T-helper 17 cell (primary cell): ENCODE measurements around the gene KCNJ12. TPM values are rescaled to one million over a fixed set of nuclear protein-coding genes. Genes with fewer than 3 reads are reported as not detected.
"Not testable (repeated sequence)": the region's sequence is repeated elsewhere in the genome, so short reads cannot be mapped to it uniquely, and the experiment has no call there.

Experiments
- ATAC-seq: fragments of 150-1000 bp; cut with Tn5 transposase; 2 replicates; pipeline ENCODE4 v1.10.0; 2021; ENCODE audit warnings: mild to moderate bottlenecking, moderate library complexity
- DNase-seq, 3 donors: peaks; one replicate each; pipeline versions ENCODE4 v3.0.0 to v3.0.0-alpha.2; 2020 to 2021
- H3K9me3 ChIP-seq: one replicate; pipeline ENCODE4 v1.7.0; 2013; ENCODE audit warnings: low read length, mild to moderate bottlenecking; ENCODE audit not compliant: control insufficient read depth, poor library complexity, severe bottlenecking
- H3K27ac Mint-ChIP-seq: one replicate; pipeline ENCODE4 v1.8.0; 2022; ENCODE audit warnings: mild to moderate bottlenecking, moderate library complexity, mixed read lengths
- H3K27me3 Mint-ChIP-seq: one replicate; pipeline ENCODE4 v1.8.0; 2022; ENCODE audit warnings: mixed read lengths
- H3K36me3 Mint-ChIP-seq: one replicate; pipeline ENCODE4 v1.8.0; 2022; ENCODE audit warnings: low read depth, mixed read lengths
- H3K4me1 Mint-ChIP-seq: one replicate; pipeline ENCODE4 v1.8.0; 2022; ENCODE audit warnings: mild to moderate bottlenecking, mixed read lengths
- H3K4me3 Mint-ChIP-seq: one replicate; pipeline ENCODE4 v1.8.0; 2022; ENCODE audit warnings: mild to moderate bottlenecking, moderate library complexity, mixed read lengths
- total RNA-seq, 4 donors: library from RNA in 2 of 4; stranded (reverse) in 2 of 4; gene quantifications; one replicate each; pipeline ENCODE4 v1.2.3 and lab custom pipeline; 2022 to 2026

KCNJ12 gene
- total RNA-seq, 2 donors from 2014 or later: 0.12 TPM; not detected in 1

- not testable (repeated sequence) for H3K4me1 Mint-ChIP-seq, H3K36me3 Mint-ChIP-seq, H3K4me3 Mint-ChIP-seq, H3K27me3 Mint-ChIP-seq, H3K27ac Mint-ChIP-seq, H3K9me3 ChIP-seq, DNase-seq, ATAC-seq
Measured at GRCh38 chr17:21413570-21414279, 37.6 kb downstream of the KCNJ12 start.

GRCh38 chr17:21414616-21415015 is 38.5 kb downstream of the KCNJ12 start:
- ATAC-seq, H3K4me1 Mint-ChIP-seq, H3K27me3 Mint-ChIP-seq, H3K4me3 Mint-ChIP-seq, H3K27ac Mint-ChIP-seq, H3K9me3 ChIP-seq, H3K36me3 Mint-ChIP-seq, DNase-seq: not testable (repeated sequence)

GRCh38 chr17:21415166-21415990 is 39.2 kb downstream of the KCNJ12 start:
- Mint-ChIP-seq H3K4me1 (peaks cover 11% of the 10 kb centered on the region), H3K27me3 (peaks cover 12% of the 10 kb centered on the region)
- DNase-seq, H3K4me3 Mint-ChIP-seq, H3K9me3 ChIP-seq, H3K27ac Mint-ChIP-seq, H3K36me3 Mint-ChIP-seq, ATAC-seq: not testable (repeated sequence)

GRCh38 chr17:21416471-21416981 is 40.4 kb downstream of the KCNJ12 start:
- not testable (repeated sequence) for ATAC-seq

GRCh38 chr17:21417349-21417748 is 41.2 kb downstream of the KCNJ12 start:
- Mint-ChIP-seq H3K27me3 (peaks cover 12% of the 10 kb centered on the region), H3K4me1 (peaks cover 11% of the 10 kb centered on the region)
- DNase-seq, H3K4me3 Mint-ChIP-seq, H3K27ac Mint-ChIP-seq, ATAC-seq, H3K9me3 ChIP-seq, H3K36me3 Mint-ChIP-seq: not testable (repeated sequence)

More at GRCh38 chr17:21416471-21416981, 40.4 kb downstream of the KCNJ12 start:
- DNase-seq, H3K4me3 Mint-ChIP-seq, H3K27ac Mint-ChIP-seq, H3K36me3 Mint-ChIP-seq, H3K9me3 ChIP-seq: not testable (repeated sequence)
- Mint-ChIP-seq H3K27me3 (peaks cover 12% of the 10 kb centered on the region), H3K4me1 (peaks cover 11% of the 10 kb centered on the region)

GRCh38 chr17:21417921-21418320 is 41.8 kb downstream of the KCNJ12 start:
- Mint-ChIP-seq H3K27me3 (peaks cover 12% of the 10 kb centered on the region), H3K27ac (no peak overlapping the region), H3K4me1 (peaks cover 13% of the 10 kb centered on the region), H3K4me3 (no peak overlapping the region), H3K36me3 (no peaks in the 10 kb centered on the region)
- no peak for DNase-seq
- H3K9me3 ChIP-seq: no peaks in the 10 kb centered on the region
- no peak for ATAC-seq

GRCh38 chr17:21418446-21419298 is 42.5 kb downstream of the KCNJ12 start:
- no peaks in the 10 kb centered on the region for H3K9me3 ChIP-seq
- Mint-ChIP-seq H3K4me3 (peak overlapping the region; percentile 85), H3K4me1 (peaks cover 13% of the 10 kb centered on the region), H3K27ac (peak overlapping the region; percentile 84), H3K27me3 (peaks cover 12% of the 10 kb centered on the region), H3K36me3 (no peaks in the 10 kb centered on the region)
- ATAC-seq (no peak), DNase-seq (no peak)

- H3K4me3 Mint-ChIP-seq: peak overlapping the region; percentile 85
- ATAC-seq (peak; percentile 86), DNase-seq (peak in 1 of 3 donors; percentile 24)
- peaks cover 15% of the 10 kb centered on the region for H3K27me3 Mint-ChIP-seq
- H3K27ac Mint-ChIP-seq: peak overlapping the region; percentile 84
- no peaks in the 10 kb centered on the region for H3K36me3 Mint-ChIP-seq
- no peaks in the 10 kb centered on the region for H3K9me3 ChIP-seq
- H3K4me1 Mint-ChIP-seq: peaks cover 13% of the 10 kb centered on the region
Measured at GRCh38 chr17:21419299-21420239, 43.4 kb downstream of the KCNJ12 start.

- not testable (repeated sequence) for DNase-seq, H3K36me3 Mint-ChIP-seq, H3K4me3 Mint-ChIP-seq, H3K27ac Mint-ChIP-seq, ATAC-seq, H3K9me3 ChIP-seq
- Mint-ChIP-seq H3K27me3 (peaks cover 25% of the 10 kb centered on the region), H3K4me1 (peaks cover 13% of the 10 kb centered on the region)
Measured at GRCh38 chr17:21420503-21421090, 44.4 kb downstream of the KCNJ12 start.

- Mint-ChIP-seq H3K27me3 (peaks cover 31% of the 10 kb centered on the region), H3K4me1 (peaks cover 13% of the 10 kb centered on the region)
- not testable (repeated sequence) for DNase-seq, H3K27ac Mint-ChIP-seq, H3K9me3 ChIP-seq, H3K4me3 Mint-ChIP-seq, H3K36me3 Mint-ChIP-seq, ATAC-seq
Measured at GRCh38 chr17:21421421-21422310, 45.5 kb downstream of the KCNJ12 start.
